GM23338 (cell line): ENCODE data around the gene LCNL1.

ENCODE experiments used
- CTCF ChIP-seq, 2 experiments: fragments of 200-600 bp in 1 of 2; sonication (generic) in 1 of 2; conservative IDR thresholded peaks; 2 replicates each; pipeline versions ENCODE4 v1.5.1 to v1.6.1; 2016 to 2017; ENCODE audit warnings: antibody characterized with exemption in 2 of 2, low read depth in 2 of 2, mild to moderate bottlenecking in 2 of 2, moderate library complexity in 1 of 2
- POLR2AphosphoS5 ChIP-seq: IDR thresholded peaks from 2 replicates; pipeline ENCODE4 v1.6.1; 2016; ENCODE audit warnings: antibody characterized with exemption, low read depth

GRCh38 chr9:136964171-136964689 is 18.6 kb upstream of the LCNL1 start:
- TF ChIP-seq CTCF (conservative IDR thresholded peaks at IDR 0.05; ENCODE audit: low read depth in 2 of 2) (no peak), POLR2AphosphoS5 (no peak)
